GM19463 (cell line): ENCODE results near the gene RAB8B.
A peak's percentile ranks its signal among the peaks of the same experiment; 100 is the strongest.
"Not testable (repeated sequence)": the region's sequence is repeated elsewhere in the genome, so short reads cannot be mapped to it uniquely, and the experiment has no call there.

Source experiments
- ATAC-seq: cut with Tn5 transposase; IDR thresholded peaks from one replicate; pipeline ENCODE4 v1.9.1; 2021; ENCODE audit warnings: mild to moderate bottlenecking, moderate library complexity; ENCODE audit not compliant: unreplicated experiment

The RAB8B gene

DNA sequence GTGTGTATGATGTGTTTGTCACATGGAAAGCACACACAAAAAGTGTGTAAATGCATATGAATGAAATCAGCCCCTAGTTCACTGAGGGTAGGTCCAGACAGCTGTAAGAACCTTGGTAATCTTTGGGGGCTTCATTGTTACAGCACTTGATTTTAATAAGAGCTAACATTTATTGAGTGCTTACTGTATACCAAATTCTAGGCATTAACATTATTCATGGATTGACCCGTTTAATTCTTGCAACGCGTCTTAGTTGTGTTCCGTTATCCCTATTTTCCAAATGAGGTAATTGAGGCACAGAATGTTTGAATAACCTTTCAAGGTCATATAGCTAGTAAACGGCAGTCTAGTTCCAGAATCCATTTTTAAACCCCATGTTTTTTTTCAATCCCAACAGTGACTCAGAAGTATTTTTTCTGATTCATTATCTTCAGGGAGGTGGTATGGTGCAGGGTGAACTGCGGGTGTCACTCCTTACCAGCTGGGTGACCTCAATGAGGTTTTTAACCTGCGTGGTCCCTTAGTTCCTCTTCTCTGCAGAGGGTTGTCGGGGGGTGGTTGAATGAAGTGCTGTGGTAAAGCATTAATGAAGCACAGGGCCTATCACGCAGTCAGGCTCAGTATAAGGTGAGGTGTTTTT lies 14.2 kb downstream of the RAB8B start:
- peak; percentile 61 for ATAC-seq

DNA sequence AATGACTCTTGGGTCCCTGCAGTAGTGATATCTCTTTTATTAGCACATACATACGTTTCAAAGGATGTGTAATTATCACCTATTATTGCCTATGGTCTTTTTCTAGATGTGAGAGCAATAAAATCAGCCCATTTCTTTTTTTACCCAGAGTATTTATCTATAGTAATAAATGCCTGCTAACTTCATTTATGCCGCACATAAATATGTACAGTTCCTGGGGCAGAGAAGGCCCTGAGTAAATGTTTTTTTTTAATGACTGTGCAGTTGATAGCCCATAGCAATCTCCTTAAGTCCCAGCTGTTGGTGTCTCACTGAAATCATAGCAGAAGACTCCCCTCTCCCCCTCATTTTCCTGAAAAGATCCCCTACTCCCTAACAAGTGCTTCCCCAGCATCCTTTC lies 16.7 kb downstream of the RAB8B start:
- no peak for ATAC-seq

DNA sequence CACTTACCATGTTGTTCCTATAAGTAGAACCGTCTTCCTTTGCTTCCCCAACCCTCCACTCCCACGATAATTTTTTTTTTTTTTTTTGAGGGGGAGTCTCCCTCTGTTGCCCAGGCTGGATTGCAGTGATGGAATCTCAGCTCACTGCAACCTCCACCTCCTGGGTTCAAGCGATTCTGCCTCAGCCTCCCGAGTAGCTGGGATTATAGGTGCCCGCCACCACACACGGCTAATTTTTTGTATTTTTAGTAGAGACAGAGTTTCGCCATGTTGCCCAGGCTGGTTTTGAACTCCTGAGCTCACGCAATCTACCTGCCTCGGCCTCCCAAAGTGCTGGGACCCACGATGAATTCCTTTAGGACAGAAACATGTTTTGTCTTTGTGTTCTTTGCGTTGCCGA lies 19.4 kb downstream of the RAB8B start:
- ATAC-seq, result not testable (repeated sequence)

DNA sequence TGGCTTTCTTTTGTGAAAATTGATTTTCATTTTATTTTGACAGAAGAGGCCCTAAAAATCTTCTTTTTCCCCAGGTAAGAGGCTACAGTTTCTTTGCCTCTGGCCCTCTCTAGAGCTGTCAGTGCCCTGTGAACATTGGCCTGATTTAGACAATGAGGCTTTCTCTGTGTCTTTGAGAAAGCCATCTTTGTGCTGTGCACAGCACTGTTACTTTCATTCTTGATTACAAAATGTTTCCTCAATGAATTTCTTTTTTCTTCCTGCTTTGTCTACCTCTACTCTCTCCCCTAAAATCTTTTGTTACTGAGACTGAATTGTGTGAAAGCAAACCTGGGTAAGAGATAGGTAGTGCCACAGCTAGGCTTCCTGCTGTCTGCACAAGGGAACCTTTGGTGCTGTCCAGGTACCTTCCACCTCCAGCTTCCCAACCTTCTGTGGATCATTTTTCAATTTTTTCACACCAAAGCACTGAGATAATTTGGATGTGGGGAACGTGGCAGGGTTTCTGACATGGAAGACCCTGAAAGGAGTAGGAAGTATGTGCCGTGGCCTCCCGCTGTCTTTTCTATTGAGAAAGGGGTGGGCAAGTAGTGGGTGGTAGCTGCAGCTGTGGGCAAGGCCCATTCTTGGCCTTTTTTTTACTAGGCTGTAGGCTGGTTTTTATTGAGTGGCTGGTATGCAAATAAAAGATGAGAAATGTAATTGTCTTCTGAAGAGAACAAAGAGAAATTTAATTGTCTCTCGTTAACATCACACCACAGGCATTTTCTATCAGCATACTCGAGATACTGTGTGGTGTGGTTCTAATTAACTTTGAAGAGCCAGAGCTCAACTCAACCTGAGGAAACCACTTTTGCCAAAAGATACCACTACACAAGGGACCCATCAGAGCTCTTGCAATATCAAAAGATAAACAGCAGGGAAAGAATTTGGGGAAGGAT lies 21.0 kb downstream of the RAB8B start:
- ATAC-seq, result no peak

DNA sequence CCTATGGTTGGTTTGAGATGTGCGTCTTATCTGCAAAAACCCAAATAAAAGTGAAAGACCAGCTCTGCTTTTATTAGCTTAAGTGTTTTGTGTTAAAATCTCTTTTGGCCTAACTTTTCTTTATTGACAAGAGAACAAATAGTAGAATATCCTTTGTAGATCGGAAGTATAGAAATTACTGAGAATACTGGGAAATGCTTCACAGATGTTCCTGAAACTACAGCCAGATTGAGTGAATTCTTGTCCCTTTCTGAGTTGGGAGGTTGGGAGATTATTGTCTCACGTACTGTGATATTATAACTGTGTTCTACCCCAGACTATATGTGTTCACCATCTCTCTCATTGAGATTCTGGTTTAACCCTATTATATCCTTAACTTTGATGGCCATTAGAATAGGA lies 21.7 kb downstream of the RAB8B start:
- ATAC-seq, result no peak

DNA sequence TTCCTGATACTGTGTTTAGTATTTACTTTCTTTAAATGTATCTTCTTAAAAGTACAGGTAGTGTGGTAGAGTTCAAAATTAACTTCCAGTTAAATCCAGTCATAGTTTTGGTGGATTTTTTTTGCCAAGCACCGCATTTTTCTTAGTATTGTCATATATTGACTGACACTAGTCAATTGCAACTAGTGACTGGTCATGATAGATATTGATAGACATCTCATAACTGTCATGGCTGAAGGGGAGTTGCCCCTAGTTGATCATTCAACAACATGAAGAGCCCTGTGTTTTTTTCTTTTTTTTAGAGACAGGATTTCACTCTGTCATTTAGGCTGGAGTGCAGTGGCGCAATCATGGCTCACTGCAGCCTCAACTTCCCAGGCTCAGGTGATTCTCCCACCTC lies 22.1 kb downstream of the RAB8B start:
- no peak for ATAC-seq

DNA sequence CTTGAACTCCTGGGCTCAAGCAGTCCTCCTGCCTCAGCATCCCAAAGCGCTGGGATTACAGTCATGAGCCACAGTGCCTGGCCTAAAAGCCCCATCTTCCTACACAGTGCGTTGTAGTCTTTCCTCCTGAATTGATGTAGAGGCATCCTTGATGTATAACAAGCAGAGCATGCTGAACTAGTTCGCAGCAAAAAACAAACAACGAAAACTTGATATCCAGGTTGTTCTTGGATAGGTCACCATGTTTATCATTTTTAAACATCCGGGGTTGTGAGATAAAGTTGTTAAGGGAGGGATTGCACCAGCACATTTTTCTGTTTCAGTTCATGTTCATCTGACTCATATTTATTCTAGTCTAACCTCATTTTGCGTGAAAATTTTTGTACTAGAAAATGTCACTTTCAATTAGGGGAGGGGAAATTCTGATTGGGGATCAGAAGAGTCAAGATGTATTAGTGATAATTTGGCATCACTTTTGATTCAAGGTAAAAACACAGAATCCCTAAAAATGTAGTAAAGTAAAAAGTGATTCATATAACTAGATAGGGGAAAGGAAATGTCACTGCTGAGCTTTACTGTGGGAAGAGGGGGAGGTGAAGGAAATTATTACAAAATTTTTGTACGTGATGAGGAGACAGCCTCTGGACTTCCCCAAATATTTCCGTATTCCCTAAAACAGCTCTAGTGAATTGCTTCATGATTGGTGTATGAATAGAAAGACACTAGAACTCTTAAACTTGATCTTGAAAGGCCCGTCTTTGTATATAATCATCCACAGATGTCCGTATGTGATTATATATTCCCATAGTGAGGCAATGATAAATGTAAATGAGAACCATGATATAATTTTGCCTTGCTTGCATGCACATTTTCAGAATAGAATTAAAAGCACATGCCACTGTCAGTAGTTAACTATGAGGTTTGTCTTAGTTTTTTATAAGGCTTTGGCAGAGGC lies 22.9 kb downstream of the RAB8B start:
- peak; percentile 40 for ATAC-seq

DNA sequence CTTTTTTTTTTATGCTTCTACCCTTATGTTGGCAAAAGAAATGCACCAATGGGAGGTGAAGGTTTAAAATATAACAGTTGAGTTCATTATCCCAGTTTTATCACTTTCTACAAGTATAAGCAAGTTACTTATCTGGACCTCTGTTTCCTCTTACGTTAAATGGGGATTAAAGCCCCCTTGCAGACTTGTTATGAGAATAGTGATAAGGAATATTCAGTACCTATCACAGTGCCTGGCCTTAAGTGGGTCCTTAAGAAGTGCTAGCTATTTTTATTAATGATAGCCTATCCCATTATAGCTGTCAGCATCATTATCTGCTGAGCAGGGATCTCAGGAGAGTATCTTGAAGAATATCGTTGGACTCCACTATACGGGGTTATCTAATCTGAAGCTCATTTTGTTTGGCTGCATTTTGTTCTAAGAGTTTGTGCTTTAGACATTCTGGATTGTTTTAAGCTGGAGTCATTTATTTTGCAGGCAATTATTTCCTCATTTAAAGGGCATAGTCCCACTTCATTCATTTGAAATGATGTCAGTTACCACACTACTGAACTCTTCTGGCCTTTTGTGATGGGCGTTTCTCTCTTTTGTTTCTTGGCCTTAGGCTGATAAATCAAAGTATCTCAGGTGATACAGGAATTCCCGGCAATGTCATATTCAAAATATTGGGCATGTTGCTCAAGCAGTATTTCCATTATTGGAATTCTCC lies 28.8 kb downstream of the RAB8B start:
- no peak for ATAC-seq

DNA sequence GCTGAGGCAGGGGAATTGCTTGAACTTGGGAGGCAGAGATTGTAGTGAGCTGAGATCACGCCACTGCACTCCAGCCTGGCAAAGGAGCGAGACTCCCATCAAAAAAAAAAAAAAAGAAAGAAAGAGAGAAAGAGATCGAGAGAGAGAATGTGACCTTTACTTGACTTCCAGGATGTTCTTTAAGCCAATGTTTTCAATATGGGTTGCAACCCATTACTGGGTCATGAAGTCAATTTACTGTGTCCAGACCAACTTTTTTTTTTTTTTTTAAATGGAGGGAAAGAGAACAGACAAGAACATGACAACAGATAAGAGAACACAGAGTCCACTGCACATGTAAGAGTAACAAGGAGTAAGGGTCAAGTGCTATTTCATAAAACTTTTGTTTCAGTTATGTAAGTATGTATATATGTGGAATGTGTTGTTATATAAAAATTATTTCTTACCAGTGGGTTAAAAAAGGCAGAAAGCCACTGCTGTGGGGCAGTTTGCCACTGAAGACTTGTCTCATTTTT lies 29.8 kb downstream of the RAB8B start:
- no peak for ATAC-seq

DNA sequence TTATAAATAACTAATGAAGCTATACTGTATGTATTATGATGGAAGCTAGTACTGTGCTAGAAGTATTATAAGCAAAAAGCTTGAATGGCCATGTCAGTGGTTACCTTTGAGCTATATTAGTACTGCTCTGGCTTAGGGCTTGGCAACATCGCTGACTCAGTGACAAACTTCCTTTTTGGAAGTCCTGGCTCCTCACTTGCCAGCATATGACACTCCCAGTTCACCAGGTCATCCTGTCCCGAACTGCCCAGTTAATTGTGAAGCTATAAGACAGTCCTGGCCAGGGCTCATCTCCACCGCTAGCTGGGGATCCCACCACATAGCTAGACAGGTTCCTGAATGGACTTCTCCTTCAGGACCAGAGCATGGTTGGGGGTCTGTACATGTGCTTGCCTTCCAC lies 31.9 kb downstream of the RAB8B start:
- ATAC-seq, result no peak

DNA sequence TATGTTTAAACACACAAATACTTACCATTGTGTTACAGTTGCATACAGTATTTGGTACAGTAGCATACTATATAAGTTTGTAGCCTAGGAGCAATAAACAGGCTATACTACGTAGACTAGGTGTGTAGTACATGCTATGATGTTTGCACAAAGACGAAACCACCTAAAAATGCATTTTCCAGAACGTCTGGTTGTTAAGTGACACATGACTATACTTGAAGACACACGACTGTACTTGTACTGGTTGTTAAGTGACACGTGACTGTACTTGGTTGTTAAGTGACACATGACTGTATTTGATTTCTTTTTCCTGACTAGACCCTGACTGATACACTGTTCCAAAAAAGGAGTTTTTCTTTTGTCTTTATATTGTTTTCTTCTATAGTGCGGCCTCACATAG lies 34.1 kb downstream of the RAB8B start:
- no peak for ATAC-seq

DNA sequence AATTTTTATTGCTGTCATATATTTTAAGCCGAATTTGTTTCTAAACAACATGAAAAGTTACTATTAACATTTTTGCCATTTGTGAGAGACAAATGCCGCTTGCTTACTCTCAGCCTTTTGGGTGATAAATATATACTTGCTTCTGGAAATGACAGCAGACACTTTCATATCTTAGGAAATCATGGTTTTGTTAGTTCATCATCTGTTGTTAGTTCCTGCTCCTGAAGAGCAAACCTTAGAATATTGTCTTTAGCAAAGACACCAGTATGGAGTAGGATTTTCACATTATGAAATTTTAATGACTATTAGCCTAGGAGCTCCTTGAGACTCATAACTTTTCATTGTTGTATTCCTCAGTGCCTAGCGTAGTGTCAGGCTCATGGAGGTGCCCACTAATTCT lies 36.0 kb downstream of the RAB8B start:
- no peak for ATAC-seq

DNA sequence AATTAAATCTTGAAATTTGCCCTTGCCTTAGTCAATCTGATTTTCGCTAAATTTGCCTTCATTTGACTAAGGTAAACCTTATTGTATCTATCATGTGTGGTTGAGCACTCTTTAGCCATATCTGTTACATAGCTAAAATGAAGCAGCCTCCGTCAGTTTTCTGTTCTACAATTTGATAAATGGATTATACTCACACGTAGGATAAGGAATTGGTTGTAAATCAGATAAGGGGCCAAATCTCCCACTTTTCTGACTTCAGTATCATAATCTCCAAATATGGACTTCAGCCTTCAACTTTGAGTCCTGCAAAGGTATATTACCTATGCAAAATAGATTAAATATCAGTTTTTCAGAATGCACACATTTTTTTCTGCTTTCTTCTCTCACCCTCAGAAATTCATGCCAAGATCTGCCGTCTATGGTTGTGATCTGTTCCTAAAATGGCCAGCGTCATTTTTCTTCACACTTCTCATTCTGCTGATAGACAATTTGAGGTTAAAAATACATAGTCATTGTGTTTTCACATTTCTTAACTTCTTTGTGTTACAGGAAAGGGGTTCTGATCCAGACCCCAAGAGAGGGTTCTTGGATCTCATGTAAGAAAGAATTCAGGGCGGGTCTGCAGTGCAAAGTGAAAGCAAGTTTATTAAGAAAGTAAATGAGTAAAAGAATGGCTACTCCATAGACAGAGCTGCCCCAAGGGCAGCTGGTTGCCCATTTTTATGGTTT lies 36.9 kb downstream of the RAB8B start:
- no peak for ATAC-seq

DNA sequence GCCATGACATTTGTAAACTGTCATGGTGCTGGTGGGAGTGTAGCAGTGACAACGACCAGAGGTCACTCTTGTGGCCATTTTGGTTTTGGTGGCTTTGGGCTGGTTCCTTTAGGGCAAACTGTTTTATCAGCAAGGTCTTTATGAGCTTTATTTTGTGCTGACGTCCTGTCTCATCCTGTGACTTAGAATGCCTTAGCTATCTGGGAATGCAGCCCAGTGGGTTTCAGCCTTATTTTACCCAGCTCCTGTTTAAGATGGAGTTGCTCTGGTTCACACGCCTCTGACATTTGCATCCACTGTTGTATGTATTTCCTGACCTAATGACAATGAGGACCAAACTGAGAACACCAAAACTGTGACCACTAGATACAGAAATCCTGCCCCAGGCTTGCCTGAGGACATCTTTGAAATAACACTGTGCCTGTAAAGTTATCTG lies 37.6 kb downstream of the RAB8B start:
- no peak for ATAC-seq

DNA sequence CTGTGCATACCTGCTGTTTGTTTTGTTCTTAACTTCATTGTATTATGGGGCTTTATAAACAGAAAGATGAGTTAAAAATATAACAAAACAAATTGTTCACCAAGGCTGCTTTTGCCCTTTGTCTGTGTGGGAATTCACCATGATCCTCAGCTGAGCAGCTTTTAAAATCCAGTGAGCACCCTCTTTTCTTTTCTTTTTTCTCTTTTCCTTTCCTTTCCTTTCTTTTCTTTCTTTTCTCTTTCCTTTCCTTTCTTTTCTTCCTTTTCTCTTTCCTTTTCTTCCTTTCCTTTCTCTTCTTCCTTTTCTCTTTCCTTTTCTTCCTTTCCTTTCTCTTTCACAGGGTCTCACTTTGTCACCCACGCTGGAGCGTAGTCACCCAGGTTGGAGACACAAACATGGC lies 38.3 kb downstream of the RAB8B start:
- no peak for ATAC-seq

DNA sequence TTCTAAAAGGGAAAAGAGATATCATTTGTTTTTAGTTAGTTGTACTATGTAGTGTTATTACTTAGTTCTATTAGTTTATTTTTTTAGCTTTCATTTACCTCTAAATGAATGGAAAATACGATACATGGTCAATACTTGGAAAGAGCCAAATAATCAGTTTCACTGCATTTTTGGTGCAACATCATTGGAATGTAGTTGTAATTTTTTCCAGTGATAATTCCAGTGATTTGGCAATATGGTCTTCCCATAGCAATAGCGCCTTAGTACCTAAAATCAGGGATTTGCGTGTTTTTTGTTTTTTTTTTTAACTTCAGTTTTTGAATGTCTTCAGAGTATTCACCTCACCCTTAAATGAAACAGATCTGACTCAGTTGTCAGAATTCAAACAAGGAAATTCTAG lies 41.8 kb downstream of the RAB8B start:
- no peak for ATAC-seq

DNA sequence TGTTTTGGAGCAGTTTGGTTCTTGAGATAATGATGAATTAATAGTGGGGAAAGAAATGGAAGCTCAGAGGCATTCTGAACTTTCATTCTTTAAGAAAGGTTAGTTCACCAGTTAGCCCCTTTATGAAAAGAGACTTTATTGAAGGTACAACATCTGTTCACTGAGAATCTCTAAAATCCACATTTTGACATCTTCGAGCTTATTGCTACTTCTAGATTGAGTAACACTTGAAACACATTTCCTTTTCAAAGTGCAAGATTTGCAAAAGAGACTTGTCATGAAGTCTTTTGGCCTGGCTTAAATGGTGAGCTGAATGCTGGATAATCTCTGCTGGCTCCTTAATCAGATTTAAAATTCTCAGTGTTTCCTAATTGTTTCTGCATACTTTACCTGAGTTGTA lies 42.3 kb downstream of the RAB8B start:
- no peak for ATAC-seq

DNA sequence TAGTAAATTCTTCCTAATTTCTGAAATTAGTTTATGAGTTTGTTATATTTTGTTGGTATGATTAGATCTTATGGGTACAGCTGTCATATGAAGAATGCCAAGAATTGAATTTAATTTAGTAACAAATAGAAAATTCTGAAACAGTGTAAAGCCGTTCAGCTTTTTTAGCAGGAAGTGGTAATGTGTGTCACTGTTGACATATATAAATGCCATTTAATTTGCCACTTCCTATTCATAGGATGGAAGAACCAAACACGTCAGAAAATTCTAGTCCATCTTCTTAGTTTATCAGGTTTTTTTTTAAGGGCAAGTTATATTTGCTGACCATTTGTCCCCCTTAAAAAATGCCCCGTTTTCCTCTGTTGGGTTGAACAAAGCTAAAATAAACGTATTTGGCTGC lies 43.0 kb downstream of the RAB8B start:
- no peak for ATAC-seq

DNA sequence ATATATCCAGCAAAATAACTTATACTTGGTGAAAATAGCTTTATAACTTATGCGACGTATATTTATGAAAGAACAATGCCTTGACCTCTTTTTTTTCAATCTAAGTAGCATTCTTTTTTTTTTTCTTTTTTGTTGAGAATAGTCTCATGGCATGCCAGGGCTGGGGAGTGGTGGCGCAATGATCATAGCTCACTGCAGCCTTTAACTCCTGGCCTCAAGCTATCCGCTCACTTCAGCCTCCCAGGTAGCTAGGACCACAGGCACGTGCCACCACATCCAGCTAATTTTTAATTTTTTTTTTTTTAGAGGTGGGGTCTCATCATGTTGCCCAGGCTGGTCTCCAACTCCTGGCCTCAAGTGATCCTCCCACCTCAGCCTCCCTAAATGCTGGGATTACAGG lies 43.5 kb downstream of the RAB8B start:
- no peak for ATAC-seq
